ENCODE results near the gene YAF2.

GRCh38 chr12:42144158-42144407, 94.0 kb downstream of the YAF2 start:
- no peak for TF ChIP-seq CTCF (IDR thresholded peaks at IDR 0.05)
- TF ChIP-seq EZH2 (IDR thresholded peaks at IDR 0.05; ENCODE audit: borderline replicate concordance, insufficient read depth, low read depth, low read length, poor library complexity, severe bottlenecking): no peak
